Measurements from ENCODE around the gene FUCA2.

GRCh38 chr6:143515061-143515760 is 3.7 kb upstream of the FUCA2 start:
- TF ChIP-seq TAF1 (IDR thresholded peaks at IDR 0.05; ENCODE audit: low read depth, low read length): no peak
- TF ChIP-seq POLR2AphosphoS5 (IDR thresholded peaks at IDR 0.05; ENCODE audit: low read depth, low read length): no peak
- TF ChIP-seq POLR2A (IDR thresholded peaks at IDR 0.05; ENCODE audit: control extremely low read depth in 1 of 2, low read depth in 2 of 2, low read length in 2 of 2): no peak
- TF ChIP-seq ZNF274 (IDR thresholded peaks at IDR 0.05; ENCODE audit: borderline replicate concordance, extremely low read depth, low read length): no peak
- TF ChIP-seq NANOG (IDR thresholded peaks at IDR 0.05; ENCODE audit: insufficient read depth, low read depth, low read length, poor library complexity, severe bottlenecking): no peak
- TF ChIP-seq, protein P1, sequence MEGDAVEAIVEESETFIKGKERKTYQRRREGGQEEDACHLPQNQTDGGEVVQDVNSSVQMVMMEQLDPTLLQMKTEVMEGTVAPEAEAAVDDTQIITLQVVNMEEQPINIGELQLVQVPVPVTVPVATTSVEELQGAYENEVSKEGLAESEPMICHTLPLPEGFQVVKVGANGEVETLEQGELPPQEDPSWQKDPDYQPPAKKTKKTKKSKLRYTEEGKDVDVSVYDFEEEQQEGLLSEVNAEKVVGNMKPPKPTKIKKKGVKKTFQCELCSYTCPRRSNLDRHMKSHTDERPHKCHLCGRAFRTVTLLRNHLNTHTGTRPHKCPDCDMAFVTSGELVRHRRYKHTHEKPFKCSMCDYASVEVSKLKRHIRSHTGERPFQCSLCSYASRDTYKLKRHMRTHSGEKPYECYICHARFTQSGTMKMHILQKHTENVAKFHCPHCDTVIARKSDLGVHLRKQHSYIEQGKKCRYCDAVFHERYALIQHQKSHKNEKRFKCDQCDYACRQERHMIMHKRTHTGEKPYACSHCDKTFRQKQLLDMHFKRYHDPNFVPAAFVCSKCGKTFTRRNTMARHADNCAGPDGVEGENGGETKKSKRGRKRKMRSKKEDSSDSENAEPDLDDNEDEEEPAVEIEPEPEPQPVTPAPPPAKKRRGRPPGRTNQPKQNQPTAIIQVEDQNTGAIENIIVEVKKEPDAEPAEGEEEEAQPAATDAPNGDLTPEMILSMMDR (IDR thresholded peaks at IDR 0.05; ENCODE audit: control extremely low read depth in 1 of 3, insufficient read depth in 1 of 3, low read depth in 1 of 3, low read length in 3 of 3): no peak
- no peak for TF ChIP-seq ATF2 (IDR thresholded peaks at IDR 0.05; ENCODE audit: low read length)
- TF ChIP-seq CREB1 (IDR thresholded peaks at IDR 0.05): no peak
- TF ChIP-seq, protein P2, sequence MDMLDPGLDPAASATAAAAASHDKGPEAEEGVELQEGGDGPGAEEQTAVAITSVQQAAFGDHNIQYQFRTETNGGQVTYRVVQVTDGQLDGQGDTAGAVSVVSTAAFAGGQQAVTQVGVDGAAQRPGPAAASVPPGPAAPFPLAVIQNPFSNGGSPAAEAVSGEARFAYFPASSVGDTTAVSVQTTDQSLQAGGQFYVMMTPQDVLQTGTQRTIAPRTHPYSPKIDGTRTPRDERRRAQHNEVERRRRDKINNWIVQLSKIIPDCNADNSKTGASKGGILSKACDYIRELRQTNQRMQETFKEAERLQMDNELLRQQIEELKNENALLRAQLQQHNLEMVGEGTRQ (IDR thresholded peaks at IDR 0.05; ENCODE audit: low read length): no peak
- no peak for TF ChIP-seq NRF1 (IDR thresholded peaks at IDR 0.05; ENCODE audit: low read depth, low read length)
- TF ChIP-seq TEAD4 (IDR thresholded peaks at IDR 0.05; ENCODE audit: low read depth, low read length): no peak
- no peak for TF ChIP-seq TAF7 (optimal IDR thresholded peaks at IDR 0.05; ENCODE audit: borderline replicate concordance, low read depth, low read length)
- TF ChIP-seq, protein P3, sequence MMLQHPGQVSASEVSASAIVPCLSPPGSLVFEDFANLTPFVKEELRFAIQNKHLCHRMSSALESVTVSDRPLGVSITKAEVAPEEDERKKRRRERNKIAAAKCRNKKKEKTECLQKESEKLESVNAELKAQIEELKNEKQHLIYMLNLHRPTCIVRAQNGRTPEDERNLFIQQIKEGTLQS (IDR thresholded peaks at IDR 0.05; ENCODE audit: insufficient read depth, low read depth, low read length): no peak

Data from H1 (cell line).